DOHH2 (cell line): ENCODE data around the gene PTPRN2.
"Not testable (repeated sequence)": the region's sequence is repeated elsewhere in the genome, so short reads cannot be mapped to it uniquely, and the experiment has no call there.

Experiments used
- H3F3A ChIP-seq: fragments of 200-600 bp; sonication (generic), shearing (Covaris generic); 2 replicates; pipeline ENCODE4 v1.6.0; 2016; ENCODE audit warnings: antibody characterized with exemption, mild to moderate bottlenecking; ENCODE audit not compliant: control insufficient read depth, insufficient read depth
- H3K27ac ChIP-seq: fragments of 200-600 bp; sonication (generic); 2 replicates; pipeline ENCODE4 v1.5.1; 2014; ENCODE audit warnings: low read depth, mild to moderate bottlenecking, low read length, moderate library complexity
- H3K27me3 ChIP-seq: fragments of 200-600 bp; sonication (generic); 2 replicates; pipeline ENCODE4 v1.6.1; 2014; ENCODE audit warnings: mild to moderate bottlenecking, low read length, mixed read lengths; ENCODE audit not compliant: control insufficient read depth
- H3K36me3 ChIP-seq: fragments of 200-600 bp; sonication (generic); 2 replicates; pipeline ENCODE4 v1.6.1; 2014; ENCODE audit warnings: mild to moderate bottlenecking, low read length, moderate library complexity, mixed read lengths; ENCODE audit not compliant: control insufficient read depth
- H3K4me1 ChIP-seq: fragments of 200-600 bp; sonication (generic); 2 replicates; pipeline ENCODE4 v1.6.1; 2014; ENCODE audit warnings: mild to moderate bottlenecking, low read length, mixed read lengths; ENCODE audit not compliant: control insufficient read depth
- H3K4me2 ChIP-seq: fragments of 200-600 bp; sonication (generic); 2 replicates; pipeline ENCODE4 v1.6.0; 2014; ENCODE audit warnings: mild to moderate bottlenecking, low read length, moderate library complexity
- H3K4me3 ChIP-seq: fragments of 200-600 bp; sonication (generic); 2 replicates; pipeline ENCODE4 v1.5.1; 2014; ENCODE audit warnings: mild to moderate bottlenecking, low read length, mixed read lengths
- H3K79me2 ChIP-seq: fragments of 200-600 bp; sonication (generic); 2 replicates; pipeline ENCODE4 v1.6.1; 2014; ENCODE audit warnings: mild to moderate bottlenecking, low read length, mixed read lengths; ENCODE audit not compliant: control insufficient read depth
- H3K9me2 ChIP-seq: fragments of 200-600 bp; sonication (generic); replicated peaks from 2 replicates; pipeline ENCODE4 v1.6.1; 2014; ENCODE audit warnings: mild to moderate bottlenecking, low read length, mixed read lengths; ENCODE audit not compliant: control insufficient read depth
- H3K9me3 ChIP-seq: fragments of 200-600 bp; sonication (generic); 2 replicates; pipeline ENCODE4 v1.6.1; 2014; ENCODE audit warnings: antibody characterized with exemption, low read length, mixed read lengths; ENCODE audit not compliant: control insufficient read depth, insufficient read depth
- H4K20me1 ChIP-seq: fragments of 200-600 bp; sonication (generic); 2 replicates; pipeline ENCODE4 v1.6.0; 2014; ENCODE audit warnings: low read depth, mild to moderate bottlenecking, antibody characterized with exemption, low read length, moderate library complexity; ENCODE audit not compliant: control insufficient read depth, insufficient read depth
- EZH2phosphoT487 ChIP-seq: fragments of 200-600 bp; sonication (generic); IDR thresholded peaks from 2 replicates; pipeline ENCODE4 v1.6.1; 2017; ENCODE audit warnings: borderline replicate concordance, mild to moderate bottlenecking, antibody characterized with exemption, low read length, moderate library complexity, mixed read lengths
- TF ChIP-seq, protein P1 (sequence below): fragments of 200-600 bp; sonication (generic); IDR thresholded peaks from one replicate; pipeline ENCODE4 v1.5.1; 2014; ENCODE audit warnings: antibody characterized with exemption, mild to moderate bottlenecking, low read depth, low read length; ENCODE audit not compliant: poor library complexity, severe bottlenecking

PTPRN2 gene

DNA sequence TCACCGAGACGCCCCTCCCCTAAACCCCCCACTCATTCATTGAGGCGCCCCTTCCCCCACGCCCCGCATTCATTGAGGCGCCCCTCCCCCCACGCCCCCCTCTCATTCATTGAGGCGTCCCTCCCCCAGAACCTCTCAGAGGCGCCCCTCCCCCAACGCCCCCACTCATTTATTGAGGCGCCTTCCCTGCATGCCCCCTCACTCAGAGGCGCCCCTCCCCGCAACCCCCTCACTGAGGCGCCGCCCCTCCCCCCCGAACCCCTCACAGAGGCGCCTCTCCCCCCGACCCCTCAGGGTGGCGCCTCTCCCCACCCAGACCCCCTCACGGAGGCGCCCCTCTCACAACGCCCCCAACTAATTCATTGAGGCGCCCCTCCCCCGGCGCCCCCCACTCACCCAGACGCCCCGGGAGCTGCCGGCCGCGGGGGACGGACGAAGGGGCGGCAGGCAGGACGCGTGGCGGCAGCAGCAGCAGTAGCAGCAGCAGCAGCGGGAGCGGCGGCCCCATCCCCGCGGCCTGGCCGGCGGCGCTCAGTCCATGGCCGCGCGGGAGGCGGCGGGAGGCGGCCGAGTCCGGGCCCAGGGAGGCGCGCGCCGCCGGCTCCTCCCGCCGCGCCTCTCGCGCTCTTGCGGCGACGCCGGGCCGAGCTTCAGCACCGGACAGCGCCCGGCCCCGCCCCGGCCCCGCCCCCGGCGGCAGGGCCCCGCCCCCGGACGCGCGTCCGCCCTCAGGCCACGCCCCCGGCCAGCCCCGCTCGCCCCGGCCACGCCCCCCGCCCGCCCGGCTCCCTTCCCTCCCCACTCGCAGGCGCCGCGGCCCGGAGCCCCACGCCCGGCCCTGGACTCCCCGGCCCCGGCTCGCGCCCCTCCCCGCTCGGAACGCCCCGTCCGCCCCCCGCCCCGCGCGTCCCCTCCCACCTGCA, at the start of gene PTPRN2:
Gene PTPRN2 (minus strand): TSS at position 662 of the 923 bp plus-strand sequence.
- no peak within 1 kb of the TSS for H3K27ac ChIP-seq
- H3K4me3 ChIP-seq, result no peak within 1 kb of the TSS
- TF ChIP-seq, protein P1, sequence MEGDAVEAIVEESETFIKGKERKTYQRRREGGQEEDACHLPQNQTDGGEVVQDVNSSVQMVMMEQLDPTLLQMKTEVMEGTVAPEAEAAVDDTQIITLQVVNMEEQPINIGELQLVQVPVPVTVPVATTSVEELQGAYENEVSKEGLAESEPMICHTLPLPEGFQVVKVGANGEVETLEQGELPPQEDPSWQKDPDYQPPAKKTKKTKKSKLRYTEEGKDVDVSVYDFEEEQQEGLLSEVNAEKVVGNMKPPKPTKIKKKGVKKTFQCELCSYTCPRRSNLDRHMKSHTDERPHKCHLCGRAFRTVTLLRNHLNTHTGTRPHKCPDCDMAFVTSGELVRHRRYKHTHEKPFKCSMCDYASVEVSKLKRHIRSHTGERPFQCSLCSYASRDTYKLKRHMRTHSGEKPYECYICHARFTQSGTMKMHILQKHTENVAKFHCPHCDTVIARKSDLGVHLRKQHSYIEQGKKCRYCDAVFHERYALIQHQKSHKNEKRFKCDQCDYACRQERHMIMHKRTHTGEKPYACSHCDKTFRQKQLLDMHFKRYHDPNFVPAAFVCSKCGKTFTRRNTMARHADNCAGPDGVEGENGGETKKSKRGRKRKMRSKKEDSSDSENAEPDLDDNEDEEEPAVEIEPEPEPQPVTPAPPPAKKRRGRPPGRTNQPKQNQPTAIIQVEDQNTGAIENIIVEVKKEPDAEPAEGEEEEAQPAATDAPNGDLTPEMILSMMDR, result no peak
- no peak for TF ChIP-seq EZH2phosphoT487
- H3K79me2 ChIP-seq, result no peaks in the 10 kb centered on the region
- H3F3A ChIP-seq, result no peaks in the 10 kb centered on the region
- peaks cover 11% of the 10 kb centered on the region; the same call in 1 of the 2 replicates for H3K9me3 ChIP-seq
- no peak within 1 kb of the TSS for H3K4me2 ChIP-seq
- no peaks in the 10 kb centered on the region for H3K36me3 ChIP-seq
- no peaks in the 10 kb centered on the region for H3K9me2 ChIP-seq
- H3K27me3 ChIP-seq, result no peaks in the 10 kb centered on the region
- no peaks in the 10 kb centered on the region for H3K4me1 ChIP-seq
- no peaks in the 10 kb centered on the region for H4K20me1 ChIP-seq

- H3K27ac ChIP-seq, result peak overlapping the region; percentile 71
- no peaks in the 10 kb centered on the region for H4K20me1 ChIP-seq
- H3K79me2 ChIP-seq, result peaks cover 6% of the 10 kb centered on the region
- H3K27me3 ChIP-seq, result no peaks in the 10 kb centered on the region
- H3K4me2 ChIP-seq, result peak overlapping the region; percentile 67
- H3K9me2 ChIP-seq, result no peaks in the 10 kb centered on the region
- no peaks in the 10 kb centered on the region for H3K9me3 ChIP-seq
- peaks cover 8% of the 10 kb centered on the region for H3F3A ChIP-seq
- peak overlapping the region; percentile 50 for H3K4me3 ChIP-seq
- H3K4me1 ChIP-seq, result peaks cover 41% of the 10 kb centered on the region
- TF ChIP-seq EZH2phosphoT487, result no peak
- TF ChIP-seq, protein P1, result no peak
- H3K36me3 ChIP-seq, result peaks cover 65% of the 10 kb centered on the region
Observed at GRCh38 chr7:158633055-158633956, 45.7 kb upstream of the PTPRN2 start.

DNA sequence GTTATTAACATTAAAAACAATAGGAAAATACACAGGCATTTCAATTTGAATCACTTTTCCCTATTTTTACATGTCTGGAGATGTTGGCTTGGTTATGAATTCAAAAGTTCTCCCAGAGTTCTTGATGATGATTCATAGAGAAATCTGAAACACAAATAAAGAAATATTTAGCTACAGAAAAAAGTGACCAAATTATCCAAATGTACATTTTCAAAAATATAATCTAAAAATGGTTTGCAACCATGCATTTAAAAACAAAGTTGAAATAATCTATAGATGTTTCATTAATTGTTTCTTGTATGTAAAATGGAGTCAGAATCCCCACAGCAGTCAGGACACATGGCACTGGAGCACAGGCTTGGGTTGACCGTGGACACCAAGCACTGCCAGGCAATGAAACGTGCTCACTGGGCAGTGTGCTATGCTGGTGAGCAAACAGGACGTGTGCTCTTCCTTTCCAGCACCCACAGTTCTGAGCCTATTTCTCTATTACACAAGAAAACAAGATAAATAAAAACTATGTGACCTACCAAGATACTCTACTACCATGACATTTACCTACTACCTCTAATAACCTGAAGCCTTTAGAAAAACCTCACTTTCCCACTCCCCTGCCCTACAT, 44.1 kb upstream of the PTPRN2 start:
- H3K27ac ChIP-seq, result no peak overlapping the region
- no peak overlapping the region for H3K4me2 ChIP-seq

GRCh38 chr7:158626289-158626688, 38.7 kb upstream of the PTPRN2 start:
- Histone ChIP-seq H3K4me1 (peaks cover 17% of the 10 kb centered on the region), H3K36me3 (peaks cover 56% of the 10 kb centered on the region)
- H3K79me2 ChIP-seq, H3K9me3 ChIP-seq, H3K27ac ChIP-seq, H3K27me3 ChIP-seq, H3K4me3 ChIP-seq, H3K4me2 ChIP-seq, H4K20me1 ChIP-seq, H3K9me2 ChIP-seq, H3F3A ChIP-seq: not testable (repeated sequence)

More for the DNA sequence above, 44.1 kb upstream of the PTPRN2 start:
- peaks cover 6% of the 10 kb centered on the region for H3K79me2 ChIP-seq
- H3F3A ChIP-seq, result peaks cover 8% of the 10 kb centered on the region
- no peaks in the 10 kb centered on the region for H3K27me3 ChIP-seq
- peaks cover 64% of the 10 kb centered on the region for H3K36me3 ChIP-seq
- H3K4me3 ChIP-seq, result no peak overlapping the region
- peaks cover 43% of the 10 kb centered on the region for H3K4me1 ChIP-seq
- H3K9me3 ChIP-seq, result no peaks in the 10 kb centered on the region
- H4K20me1 ChIP-seq, result no peaks in the 10 kb centered on the region
- H3K9me2 ChIP-seq, result no peaks in the 10 kb centered on the region
- TF ChIP-seq, protein P1, result no peak
- TF ChIP-seq EZH2phosphoT487, result no peak
